GM19193 (cell line): ENCODE results near the gene CELSR2.

Experiments used
- POLR2A ChIP-seq: IDR thresholded peaks from 4 replicates; pipeline ENCODE4 v1.6.1; 2011; ENCODE audit not compliant: insufficient read depth, insufficient read length; ENCODE audit errors: extremely low read depth

The CELSR2 gene, protein sequence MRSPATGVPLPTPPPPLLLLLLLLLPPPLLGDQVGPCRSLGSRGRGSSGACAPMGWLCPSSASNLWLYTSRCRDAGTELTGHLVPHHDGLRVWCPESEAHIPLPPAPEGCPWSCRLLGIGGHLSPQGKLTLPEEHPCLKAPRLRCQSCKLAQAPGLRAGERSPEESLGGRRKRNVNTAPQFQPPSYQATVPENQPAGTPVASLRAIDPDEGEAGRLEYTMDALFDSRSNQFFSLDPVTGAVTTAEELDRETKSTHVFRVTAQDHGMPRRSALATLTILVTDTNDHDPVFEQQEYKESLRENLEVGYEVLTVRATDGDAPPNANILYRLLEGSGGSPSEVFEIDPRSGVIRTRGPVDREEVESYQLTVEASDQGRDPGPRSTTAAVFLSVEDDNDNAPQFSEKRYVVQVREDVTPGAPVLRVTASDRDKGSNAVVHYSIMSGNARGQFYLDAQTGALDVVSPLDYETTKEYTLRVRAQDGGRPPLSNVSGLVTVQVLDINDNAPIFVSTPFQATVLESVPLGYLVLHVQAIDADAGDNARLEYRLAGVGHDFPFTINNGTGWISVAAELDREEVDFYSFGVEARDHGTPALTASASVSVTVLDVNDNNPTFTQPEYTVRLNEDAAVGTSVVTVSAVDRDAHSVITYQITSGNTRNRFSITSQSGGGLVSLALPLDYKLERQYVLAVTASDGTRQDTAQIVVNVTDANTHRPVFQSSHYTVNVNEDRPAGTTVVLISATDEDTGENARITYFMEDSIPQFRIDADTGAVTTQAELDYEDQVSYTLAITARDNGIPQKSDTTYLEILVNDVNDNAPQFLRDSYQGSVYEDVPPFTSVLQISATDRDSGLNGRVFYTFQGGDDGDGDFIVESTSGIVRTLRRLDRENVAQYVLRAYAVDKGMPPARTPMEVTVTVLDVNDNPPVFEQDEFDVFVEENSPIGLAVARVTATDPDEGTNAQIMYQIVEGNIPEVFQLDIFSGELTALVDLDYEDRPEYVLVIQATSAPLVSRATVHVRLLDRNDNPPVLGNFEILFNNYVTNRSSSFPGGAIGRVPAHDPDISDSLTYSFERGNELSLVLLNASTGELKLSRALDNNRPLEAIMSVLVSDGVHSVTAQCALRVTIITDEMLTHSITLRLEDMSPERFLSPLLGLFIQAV (N-terminal part only)

DNA sequence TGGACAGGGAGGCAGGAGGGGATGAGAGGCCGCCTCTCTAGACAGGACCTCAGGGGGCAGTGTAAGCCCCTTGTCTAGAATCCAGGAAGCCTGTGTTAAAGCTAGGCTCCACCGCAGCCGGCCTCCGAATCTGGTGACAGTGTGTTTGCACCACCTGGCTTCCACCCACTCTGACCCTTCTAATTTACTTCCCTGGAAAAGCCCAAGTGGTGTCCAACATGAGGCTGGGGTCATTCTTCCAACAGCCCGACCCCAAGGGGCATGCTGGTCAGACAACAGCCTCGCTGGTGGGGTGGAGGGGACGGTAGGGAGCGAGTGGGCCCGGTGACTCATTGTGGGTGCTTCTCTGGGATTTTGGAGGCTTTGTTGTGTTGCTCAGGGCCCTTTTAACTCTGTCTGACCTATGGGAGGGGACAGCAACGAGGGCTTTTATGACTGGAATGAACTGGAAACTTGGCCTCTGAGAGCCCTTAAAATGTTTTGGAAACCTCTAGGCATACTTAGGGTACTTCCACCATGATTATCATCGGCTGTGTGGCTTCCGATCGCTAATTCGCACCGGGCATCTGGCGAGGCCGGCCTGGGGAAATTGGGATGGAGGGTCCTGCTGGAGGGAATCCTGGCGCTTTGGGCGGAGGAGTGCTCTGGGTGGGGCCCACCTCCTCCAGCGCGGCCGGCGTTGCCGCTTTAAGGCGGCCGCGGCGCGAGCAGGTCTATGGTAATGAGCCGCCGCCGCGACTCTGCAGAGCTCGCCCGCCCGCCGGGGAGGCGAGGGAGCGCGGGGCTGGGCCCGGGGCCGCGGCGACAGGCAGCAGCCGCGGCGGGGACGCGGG is at the start of gene CELSR2:
Gene CELSR2 (plus strand): TSS at position 743 of the 833 bp plus-strand sequence. CDS start 541 bp downstream, outside the sequence.
- TF ChIP-seq POLR2A, result no peak

DNA sequence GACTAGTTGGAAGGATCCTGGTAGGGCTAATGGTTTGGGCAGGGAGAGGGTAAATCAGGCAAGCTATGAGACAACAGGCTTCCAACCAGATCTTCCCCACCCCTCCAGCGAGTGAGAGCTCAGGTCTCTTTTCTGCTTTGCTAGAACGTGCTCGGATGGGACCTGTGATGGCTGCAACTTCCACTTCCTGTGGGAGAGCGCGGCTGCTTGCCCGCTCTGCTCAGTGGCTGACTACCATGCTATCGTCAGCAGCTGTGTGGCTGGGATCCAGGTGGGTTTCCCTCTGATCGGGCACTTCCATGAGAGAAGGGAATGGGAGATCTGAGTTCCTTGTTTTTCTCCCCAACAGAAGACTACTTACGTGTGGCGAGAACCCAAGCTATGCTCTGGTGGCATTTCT is 49.6 kb upstream of the CELSR2 start:
- TF ChIP-seq POLR2A, result no peak

DNA sequence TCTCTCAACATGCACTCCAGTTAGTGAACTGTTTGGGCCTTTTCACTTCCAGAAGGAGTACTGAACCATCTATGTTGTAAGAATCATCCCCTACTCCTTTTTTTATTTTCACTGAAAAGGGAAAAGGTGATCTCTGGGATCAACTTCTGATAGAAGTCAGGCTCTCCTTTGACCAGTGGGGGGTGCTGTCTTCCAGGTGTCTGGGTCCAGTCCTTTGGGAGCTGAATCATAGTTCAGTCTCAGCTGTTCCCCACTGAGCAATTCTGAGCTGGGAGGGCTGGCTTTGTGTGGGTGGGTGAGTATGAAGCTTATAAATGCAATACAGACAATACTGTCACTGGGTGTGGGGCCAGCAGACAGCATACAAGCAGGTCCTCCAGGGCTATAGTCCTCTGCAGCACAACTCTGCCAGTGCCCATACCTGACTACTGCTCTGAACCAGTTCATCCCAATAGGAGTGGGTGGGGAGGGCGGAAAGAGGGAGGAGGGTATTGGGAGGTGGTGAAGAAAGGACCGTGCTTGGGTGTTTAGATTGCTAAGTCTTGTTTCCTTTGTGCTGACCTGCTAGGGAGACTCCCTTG is 48.1 kb upstream of the CELSR2 start:
- no peak for TF ChIP-seq POLR2A

DNA sequence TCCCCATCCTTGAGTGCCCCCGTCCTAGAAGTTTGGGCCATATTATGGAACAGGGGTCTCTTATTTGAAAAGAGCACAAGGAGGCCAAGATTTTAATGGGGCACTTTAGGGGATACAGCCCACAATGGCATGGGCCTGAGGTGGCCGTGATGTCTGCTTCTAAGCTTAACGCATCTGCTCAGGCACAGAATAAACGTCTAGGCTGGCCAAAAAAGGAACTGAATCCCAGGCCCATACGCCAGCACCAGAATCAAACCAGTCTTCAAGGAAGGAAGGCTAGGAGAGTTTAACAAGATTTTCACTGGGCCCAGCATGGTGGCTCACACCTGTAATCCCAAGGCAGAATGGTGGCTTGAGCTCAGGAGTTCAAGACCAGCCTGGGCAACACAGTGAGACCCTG is 44.9 kb upstream of the CELSR2 start:
- TF ChIP-seq POLR2A, result no peak

DNA sequence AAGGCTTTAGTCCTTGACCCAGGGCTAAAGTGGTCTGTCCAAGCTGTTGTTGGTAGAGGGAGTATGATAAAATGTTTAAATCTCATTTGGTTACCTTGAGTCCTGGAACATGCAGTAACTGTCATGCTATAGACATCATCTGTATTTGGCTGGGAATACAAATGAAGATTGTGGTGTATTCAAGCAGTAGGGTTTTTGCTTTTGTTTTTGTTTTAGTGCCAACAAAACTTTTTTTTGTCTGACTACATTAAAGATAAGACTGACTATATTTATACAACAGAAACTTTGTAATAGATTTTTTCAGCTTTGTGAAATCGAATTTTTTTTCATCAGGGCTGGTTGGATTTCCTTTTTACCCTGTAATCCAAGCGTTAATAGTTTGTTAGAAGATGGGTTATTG is 43.0 kb upstream of the CELSR2 start:
- no peak for TF ChIP-seq POLR2A

DNA sequence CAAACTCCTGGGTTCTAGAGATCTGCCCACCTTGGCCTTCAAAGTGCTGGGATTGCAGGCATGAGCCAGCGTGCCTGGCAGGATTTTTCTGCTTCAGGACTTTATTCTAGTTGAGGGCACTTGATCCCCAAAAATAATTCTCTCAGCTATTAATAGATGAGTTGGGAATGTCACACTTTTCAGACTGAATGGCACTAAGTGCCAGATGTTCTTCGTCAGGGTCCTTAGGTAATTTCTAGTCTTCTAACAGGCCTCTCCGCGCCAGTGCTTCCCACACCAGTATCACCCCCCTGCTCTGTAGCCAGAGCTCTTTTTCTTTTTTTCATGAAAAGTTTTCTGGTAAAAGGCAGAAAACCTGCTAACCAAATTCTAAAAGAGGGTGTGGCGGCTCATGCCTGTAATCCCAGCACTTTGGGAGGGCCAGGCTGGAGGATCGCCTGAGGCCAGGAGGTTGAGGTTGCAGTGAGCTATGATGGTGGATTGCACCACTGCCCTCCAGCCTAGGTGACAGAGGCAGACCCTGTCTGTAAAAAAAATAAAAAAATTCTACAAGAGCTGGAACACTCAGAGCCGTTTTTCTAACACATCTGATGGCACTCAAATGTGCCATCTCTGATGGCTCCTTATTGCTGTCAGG is 41.8 kb upstream of the CELSR2 start:
- TF ChIP-seq POLR2A, result no peak

DNA sequence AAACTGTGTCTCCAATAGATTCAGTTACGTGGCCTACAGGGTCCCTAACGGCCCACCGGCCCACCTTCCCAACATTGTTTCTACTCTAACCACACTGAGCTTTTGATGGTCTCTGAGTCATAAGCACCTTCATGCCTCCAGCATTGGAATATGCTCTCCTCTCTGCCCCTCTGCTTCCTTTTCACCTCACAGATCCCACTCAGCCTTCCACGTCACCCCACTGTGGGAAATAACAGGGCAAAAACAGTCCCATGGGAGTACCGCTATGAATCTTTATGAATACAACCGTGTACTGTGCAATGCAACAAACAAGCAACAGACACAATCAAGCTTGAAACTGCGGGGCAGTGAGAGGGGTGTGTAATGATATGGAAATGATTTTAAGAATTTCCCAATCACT is 40.9 kb upstream of the CELSR2 start:
- no peak for TF ChIP-seq POLR2A

DNA sequence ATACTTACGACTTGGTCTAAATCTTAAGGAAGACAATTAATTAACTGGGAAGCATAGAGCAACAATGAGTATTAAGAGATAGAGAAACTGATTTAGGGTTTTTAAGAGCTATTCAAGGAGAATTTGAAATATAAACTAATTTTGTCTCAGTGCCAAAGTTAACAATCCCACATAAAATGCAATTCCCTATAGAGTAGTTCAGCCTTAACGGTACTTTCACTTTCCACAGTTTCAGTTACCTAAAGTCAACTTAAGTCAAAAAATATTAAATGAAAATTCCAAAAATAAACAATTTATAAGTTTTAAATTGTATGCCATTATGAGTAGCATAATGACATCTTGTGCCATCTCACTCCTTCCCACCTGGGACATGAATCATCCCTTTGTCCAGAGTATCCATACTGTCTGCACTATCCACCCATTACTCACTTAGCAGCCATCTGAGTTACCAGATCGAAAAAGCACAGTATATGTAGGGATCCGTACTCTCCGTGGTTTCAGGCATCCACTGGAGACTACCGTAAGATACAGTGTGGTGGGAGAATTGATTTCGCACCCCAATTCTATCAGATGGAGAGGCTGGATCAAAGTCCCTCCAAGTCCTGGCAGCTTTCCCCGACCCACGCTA is 40.4 kb upstream of the CELSR2 start:
- no peak for TF ChIP-seq POLR2A

DNA sequence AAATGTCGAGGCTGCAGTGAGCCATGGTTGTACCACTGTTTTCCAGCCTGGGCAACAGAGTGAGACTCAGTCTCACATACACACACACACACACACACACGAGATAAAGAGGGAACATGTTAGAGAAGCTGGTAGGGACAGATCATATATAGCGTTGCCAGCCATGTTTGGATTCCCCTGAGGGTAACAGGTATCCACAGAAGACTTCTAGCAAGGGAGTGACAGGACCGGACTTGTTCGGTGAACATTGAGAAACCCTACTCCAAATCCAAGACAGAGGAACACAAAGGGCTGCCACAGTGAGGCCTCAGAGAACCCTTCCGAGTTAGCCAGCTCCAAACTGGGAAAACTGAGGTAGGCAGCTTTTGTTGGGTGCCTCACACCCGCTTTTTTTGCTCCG is 39.3 kb upstream of the CELSR2 start:
- no peak for TF ChIP-seq POLR2A

DNA sequence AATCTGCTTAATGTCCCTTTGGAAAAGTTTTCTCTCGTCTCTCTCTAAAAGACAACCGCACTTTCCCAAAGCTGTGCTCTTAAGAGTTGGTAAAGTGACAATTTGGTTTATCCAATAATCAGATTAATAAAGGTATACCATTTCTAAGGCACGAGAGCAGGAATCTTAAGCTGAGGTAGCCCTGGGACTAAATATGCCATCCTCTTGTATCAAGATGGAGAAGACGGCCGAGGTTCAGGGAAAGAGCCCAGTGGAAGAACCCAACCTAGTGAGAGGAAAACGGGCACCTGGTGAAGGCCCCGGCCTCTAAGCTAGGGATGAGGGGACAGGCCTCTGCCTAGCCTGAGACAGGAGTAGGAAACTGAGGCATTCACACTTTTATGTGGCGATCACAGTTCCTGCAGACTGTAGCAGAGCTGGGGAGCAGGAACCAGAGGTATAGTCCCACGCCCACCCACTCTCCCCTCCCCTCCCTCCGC is 36.0 kb upstream of the CELSR2 start:
- no peak for TF ChIP-seq POLR2A

DNA sequence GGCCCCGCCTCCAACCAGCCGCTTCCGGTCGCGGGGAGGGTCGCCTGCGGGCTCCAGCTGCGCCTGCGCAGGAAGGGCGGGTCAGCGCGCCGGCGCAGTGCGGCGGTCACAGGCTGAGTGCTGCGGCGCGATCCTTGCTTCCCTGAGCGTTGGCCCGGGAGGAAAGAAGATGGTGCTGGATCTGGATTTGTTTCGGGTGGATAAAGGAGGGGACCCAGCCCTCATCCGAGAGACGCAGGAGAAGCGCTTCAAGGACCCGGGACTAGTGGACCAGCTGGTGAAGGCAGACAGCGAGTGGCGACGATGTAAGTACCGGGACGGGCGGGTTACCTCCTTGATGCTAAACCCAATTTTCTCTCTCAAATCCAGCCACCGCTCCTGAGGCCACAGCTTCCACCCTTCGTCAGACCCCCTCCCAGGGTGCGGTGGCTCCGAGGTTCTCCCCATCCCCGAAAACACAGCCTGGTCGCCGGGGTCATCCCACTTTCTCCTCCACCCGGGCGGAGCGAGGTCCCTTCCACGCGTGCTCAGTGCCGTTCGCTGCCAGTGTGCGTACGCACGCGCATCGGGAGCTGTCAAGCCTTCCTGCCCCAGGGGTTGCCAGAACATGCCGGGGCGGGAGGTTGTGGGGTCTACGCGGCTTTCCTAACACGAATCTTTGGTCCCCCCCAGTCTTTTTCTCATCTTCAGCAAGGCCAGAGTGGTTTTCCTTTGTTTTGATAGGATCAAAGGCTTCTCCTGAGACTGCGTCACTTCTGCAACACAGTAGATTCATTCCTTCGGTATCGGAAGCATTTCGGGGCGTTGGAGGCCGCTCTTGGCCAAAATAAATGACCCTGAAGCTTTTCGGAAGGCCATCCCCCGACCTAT is 35.3 kb upstream of the CELSR2 start, which contains the start of gene SARS1:
Gene SARS1 (plus strand): TSS at position 95 of the 870 bp plus-strand sequence. CDS start 75 bp downstream, at position 170.
- peak; percentile 84 for TF ChIP-seq POLR2A
